Omental fat pad (tissue), 4 donors: ENCODE results near the gene OARD1. TPM values are rescaled to one million over a fixed set of nuclear protein-coding genes. Genes with fewer than 3 reads are reported as not detected.

Experiments used
- ATAC-seq: fragments of 150-250 bp; one replicate; pipeline ENCODE4 v1.9.1; 2016; ENCODE audit warnings: mild to moderate bottlenecking, moderate library complexity; ENCODE audit not compliant: low FRiP score
- DNase-seq: peaks from one replicate; pipeline ENCODE4 v3.0.0-alpha.2; 2019; ENCODE audit warnings: low spot score
- CTCF ChIP-seq, 3 donors: fragments of 450-650 bp; IDR thresholded peaks; one replicate each; pipeline ENCODE4 v1.5.1; 2016 to 2017; ENCODE audit warnings: antibody characterized with exemption in 3 of 3, mild to moderate bottlenecking in 3 of 3, moderate library complexity in 2 of 3
- total RNA-seq, 4 donors: library from RNA; depleted of rRNA; stranded (reverse); fragments of >200 nt; gene quantifications; one replicate each; pipeline ENCODE4 v1.1.0, GENCODE V29; 2016

OARD1 gene
- total RNA-seq, 4 donors from 2014 or later = 7.2 to 19.5 (median 12.3) TPM

- TF ChIP-seq CTCF (IDR thresholded peaks at IDR 0.05) = no peak
- no peak for DNase-seq
- ATAC-seq = no peak
Measured at GRCh38 chr6:41074692-41075436, 2.7 kb upstream of the OARD1 start.

GRCh38 chr6:41073968-41074691, 2.0 kb upstream of the OARD1 start:
- ATAC-seq = no peak
- no peak for DNase-seq
- TF ChIP-seq CTCF (IDR thresholded peaks at IDR 0.05) = no peak

GRCh38 chr6:41073203-41073967, 1.2 kb upstream of the OARD1 start:
- peak; percentile 34 for ATAC-seq
- TF ChIP-seq CTCF (IDR thresholded peaks at IDR 0.05) = peak in 1 of 3 donors; percentile 41
- peak; percentile 57 for DNase-seq

GRCh38 chr6:41072836-41073202, 663 bp upstream of the OARD1 start, which contains the start of gene NFYA:
Gene NFYA (plus strand): TSS chr6:41072974. CDS start chr6:41079090, 6,116 bp downstream.
- DNase-seq (no peak), ATAC-seq (peak; percentile 89)
- TF ChIP-seq CTCF (IDR thresholded peaks at IDR 0.05) = no peak

GRCh38 chr6:41071501-41071922, 644 bp downstream of the OARD1 start:
- DNase-seq (no peak), ATAC-seq (no peak)
- TF ChIP-seq CTCF (IDR thresholded peaks at IDR 0.05) = no peak

- TF ChIP-seq CTCF (IDR thresholded peaks at IDR 0.05) = no peak
- DNase-seq (peak; percentile 71), ATAC-seq (no peak)
Measured at GRCh38 chr6:41066867-41067304, 5.3 kb downstream of the OARD1 start.
